H1 (cell line): Measurements from ENCODE around the gene AK6. TPM values are rescaled to one million over a fixed set of nuclear protein-coding genes. Genes with fewer than 3 reads are reported as not detected.

ENCODE experiments used
- CTCF ChIA-PET: fragments of 300-600 bp; sonication (Branson Sonifier 250); formaldehyde crosslinking; loops from one replicate; lab custom pipeline; 2021; ENCODE audit not compliant: partially characterized antibody; lab: Charles Lee
- POLR2A ChIA-PET: fragments of 300-600 bp; sonication (Branson Sonifier 250); formaldehyde crosslinking; loops from one replicate; lab custom pipeline; 2021; ENCODE audit warnings: inconsistent platforms; ENCODE audit not compliant: partially characterized antibody; lab: Charles Lee
- DNase-seq, 2 experiments: peaks; one replicate each; pipeline versions ENCODE4 v3.0.0 to v3.0.0-alpha.2; 2010 to 2022; ENCODE audit warnings: low spot score in 2 of 2, low read depth in 1 of 2, mixed read lengths in 1 of 2
- FAIRE-seq: peaks from 2 replicates; lab custom pipeline; 2011; peaks lifted over from hg19 to GRCh38; lab: Jason Lieb, UNC
- H2AFZ ChIP-seq: 2 replicates; pipeline ENCODE4 v1.8.1; 2012; ENCODE audit warnings: low read length, inconsistent platforms
- H2AK5ac ChIP-seq: 2 replicates; pipeline ENCODE4 v1.6.1; 2013; ENCODE audit warnings: low read depth, low read length
- H2BK120ac ChIP-seq: replicated peaks from 2 replicates; pipeline ENCODE3; 2013; ENCODE audit warnings: low read depth, low read length, inconsistent platforms
- H2BK12ac ChIP-seq: 2 replicates; pipeline ENCODE4 v1.6.1; 2013; ENCODE audit warnings: low read depth, low read length
- H2BK15ac ChIP-seq: 2 replicates; pipeline ENCODE4 v1.6.1; 2013; ENCODE audit warnings: low read length
- H2BK20ac ChIP-seq: 2 replicates; pipeline ENCODE4 v1.6.1; 2013; ENCODE audit warnings: low read length
- H2BK5ac ChIP-seq: 2 replicates; pipeline ENCODE4 v1.6.1; 2013; ENCODE audit warnings: low read depth, low read length
- H3K14ac ChIP-seq: 2 replicates; pipeline ENCODE4 v1.6.1; 2013; ENCODE audit warnings: inconsistent platforms; ENCODE audit not compliant: insufficient read length
- H3K18ac ChIP-seq: 2 replicates; pipeline ENCODE4 v1.6.1; 2013; ENCODE audit warnings: low read length; ENCODE audit errors: extremely low read depth
- H3K23ac ChIP-seq: 2 replicates; pipeline ENCODE4 v1.6.1; 2013; ENCODE audit warnings: inconsistent platforms; ENCODE audit not compliant: insufficient read length
- H3K23me2 ChIP-seq: 2 replicates; pipeline ENCODE4 v1.6.1; 2013; ENCODE audit warnings: low read depth, low read length
- H3K27ac ChIP-seq: 2 replicates; pipeline ENCODE4 v1.6.1; 2011; ENCODE audit warnings: low read depth, low read length, inconsistent platforms
- H3K27me3 ChIP-seq, 4 experiments: replicated peaks in 1 of 4; 1 replicate in 1 of 4; 2 replicates in 3 of 4; pipeline versions ENCODE4 v1.6.1 to v1.8.1; 2011 to 2013; ENCODE audit warnings: low read length in 3 of 4, mild to moderate bottlenecking in 3 of 4, inconsistent platforms in 2 of 4, mixed read lengths in 2 of 4, moderate library complexity in 1 of 4; ENCODE audit not compliant: control insufficient read depth in 3 of 4, insufficient read depth in 3 of 4; ENCODE audit errors: extremely low read depth in 1 of 4
- H3K36me3 ChIP-seq, 4 experiments: 2 replicates each; pipeline versions ENCODE4 v1.6.1 to v1.8.1; 2011 to 2013; ENCODE audit warnings: mild to moderate bottlenecking in 4 of 4, low read length in 3 of 4, moderate library complexity in 2 of 4, control low read depth in 1 of 4, inconsistent platforms in 1 of 4; ENCODE audit not compliant: insufficient read depth in 4 of 4, control insufficient read depth in 2 of 4
- H3K4ac ChIP-seq: replicated peaks from 2 replicates; pipeline ENCODE3; 2013; ENCODE audit warnings: low read length, low read depth, mixed read lengths, inconsistent platforms; ENCODE audit not compliant: insufficient read length
- H3K4me1 ChIP-seq, 4 experiments: replicated peaks in 1 of 4; 1 replicate in 1 of 4; 2 replicates in 3 of 4; pipeline versions ENCODE4 v1.6.1 to v1.8.1; 2011 to 2013; ENCODE audit warnings: low read length in 3 of 4, inconsistent platforms in 2 of 4, mixed read lengths in 1 of 4; ENCODE audit not compliant: insufficient read depth in 4 of 4, control insufficient read depth in 3 of 4
- H3K4me2 ChIP-seq, 2 experiments: 2 replicates each; pipeline versions ENCODE4 v1.6.1 to v1.8.1; 2011 to 2013; ENCODE audit warnings: low read depth in 2 of 2, low read length in 2 of 2, control low read depth in 1 of 2, inconsistent platforms in 1 of 2, mild to moderate bottlenecking in 1 of 2; ENCODE audit not compliant: insufficient read depth in 1 of 2
- H3K4me3 ChIP-seq, 4 experiments: fragments of 200-600, 300-600 bp in 1 of 4; sonication (generic), shearing (Covaris generic), sonication (Bioruptor Twin) in 1 of 4; 2 replicates each; pipeline versions ENCODE4 v1.5.1 to v1.8.1; 2011 to 2016; ENCODE audit warnings: low read length in 4 of 4, low read depth in 3 of 4, control low read depth in 2 of 4, inconsistent platforms in 2 of 4, mild to moderate bottlenecking in 2 of 4, mixed read lengths in 1 of 4, moderate library complexity in 1 of 4; ENCODE audit not compliant: insufficient read depth in 2 of 4; ENCODE audit errors: extremely low read depth in 1 of 4
- H3K56ac ChIP-seq: replicated peaks from 2 replicates; pipeline ENCODE3; 2013; ENCODE audit warnings: low read depth, mild to moderate bottlenecking, mixed read lengths, low read length, inconsistent platforms; ENCODE audit not compliant: insufficient read length
- H3K79me1 ChIP-seq: 2 replicates; pipeline ENCODE4 v1.6.1; 2013; ENCODE audit warnings: low read depth, low read length, control low read depth
- H3K79me2 ChIP-seq, 2 experiments: 2 replicates each; pipeline versions ENCODE4 v1.6.1 to v1.8.1; 2012 to 2013; ENCODE audit warnings: low read length in 2 of 2, mild to moderate bottlenecking in 2 of 2, inconsistent platforms in 1 of 2; ENCODE audit not compliant: insufficient read depth in 2 of 2, control insufficient read depth in 1 of 2
- H3K9ac ChIP-seq, 4 experiments: replicated peaks in 1 of 4; 1 replicate in 1 of 4; 2 replicates in 3 of 4; pipeline versions ENCODE4 v1.6.1 to v1.8.1; 2011 to 2013; ENCODE audit warnings: low read depth in 3 of 4, low read length in 3 of 4, control low read depth in 2 of 4, mild to moderate bottlenecking in 2 of 4, moderate library complexity in 2 of 4, inconsistent platforms in 1 of 4; ENCODE audit errors: extremely low read depth in 1 of 4
- H3K9me3 ChIP-seq, 2 experiments: 2 replicates each; pipeline versions ENCODE4 v1.6.1 to v1.8.1; 2012 to 2013; ENCODE audit warnings: mild to moderate bottlenecking in 2 of 2, moderate library complexity in 2 of 2, control low read depth in 1 of 2, inconsistent platforms in 1 of 2, low read depth in 1 of 2, low read length in 1 of 2, mixed read lengths in 1 of 2; ENCODE audit not compliant: insufficient read depth in 2 of 2
- H4K20me1 ChIP-seq, 2 experiments: replicated peaks in 1 of 2; 2 replicates each; pipeline versions ENCODE3 to v1.8.1; 2011 to 2013; ENCODE audit warnings: inconsistent platforms in 2 of 2, low read length in 2 of 2, mild to moderate bottlenecking in 1 of 2; ENCODE audit not compliant: insufficient read depth in 2 of 2, control insufficient read depth in 1 of 2
- H4K5ac ChIP-seq: 2 replicates; pipeline ENCODE4 v1.6.1; 2013; ENCODE audit warnings: low read length, low read depth, mixed read lengths, inconsistent platforms; ENCODE audit not compliant: insufficient read length
- H4K8ac ChIP-seq: 2 replicates; pipeline ENCODE4 v1.8.0; 2013; ENCODE audit warnings: mild to moderate bottlenecking, moderate library complexity, low read length, inconsistent platforms; ENCODE audit not compliant: insufficient read depth; ENCODE audit errors: extremely low read depth
- H4K91ac ChIP-seq: replicated peaks from 2 replicates; pipeline ENCODE3; 2013; ENCODE audit warnings: low read length, mixed read lengths, inconsistent platforms; ENCODE audit not compliant: insufficient read length
- CBX8 ChIP-seq: fragments of 300-800, 300-1000 bp; sonication (generic); IDR thresholded peaks from 2 replicates; pipeline ENCODE4 v1.7.1; 2016; ENCODE audit warnings: low read depth, low read length, borderline replicate concordance
- CHD1 ChIP-seq: IDR thresholded peaks from 2 replicates; pipeline ENCODE4 v1.6.1; 2012; ENCODE audit warnings: low read depth, low read length, improper control_type of control experiment
- GTF2F1 ChIP-seq: IDR thresholded peaks from 2 replicates; pipeline ENCODE4 v1.6.1; 2012; ENCODE audit warnings: low read depth, low read length, improper control_type of control experiment, borderline replicate concordance
- JUND ChIP-seq: IDR thresholded peaks from 2 replicates; pipeline ENCODE4 v1.6.1; 2011; ENCODE audit warnings: mild to moderate bottlenecking, improper control_type of control experiment, low read length
- POLR2AphosphoS5 ChIP-seq: IDR thresholded peaks from 2 replicates; pipeline ENCODE4 v1.6.1; 2011; ENCODE audit warnings: low read depth, low read length
- SIX5 ChIP-seq: IDR thresholded peaks from 2 replicates; pipeline ENCODE4 v1.6.1; 2011; ENCODE audit warnings: mild to moderate bottlenecking, low read depth, low read length
- SUZ12 ChIP-seq: fragments of 200-600 bp; sonication (generic); IDR thresholded peaks from 2 replicates; pipeline ENCODE4 v1.6.1; 2012; ENCODE audit warnings: mild to moderate bottlenecking, inconsistent platforms, low read length, moderate library complexity, mixed read lengths
- TAF7 ChIP-seq: optimal IDR thresholded peaks from 2 replicates; pipeline ENCODE3; 2011; ENCODE audit warnings: low read depth, mild to moderate bottlenecking, inconsistent platforms, low read length, moderate library complexity, borderline replicate concordance
- WGBS, 2 experiments: shearing (Covaris generic) in 1 of 2; methylation state at CpG; one replicate each; pipeline versions ENCODE4 v1.1.6 to v1.1.7; 2013 to 2015; ENCODE audit warnings: low lambda C conversion rate in 2 of 2, mixed read lengths in 2 of 2, inconsistent platforms in 1 of 2, low coverage in 1 of 2, missing lambda C conversion rate in 1 of 2; ENCODE audit not compliant: insufficient replicate concordance in 2 of 2, insufficient coverage in 1 of 2, insufficient read length in 1 of 2; ENCODE audit errors: extremely low coverage in 1 of 2, missing lambda C conversion rate in 1 of 2; 5-methylcytosine and 5-hydroxymethylcytosine counted together
- long read RNA-seq, 2 experiments: library from RNA in 1 of 2; library from capped mRNA in 1 of 2; stranded (forward); transcript quantifications; one replicate each; pipeline ENCODE4 v2.0.0, GENCODE V29; 2021; ENCODE audit warnings: inconsistent platforms in 1 of 2
- polyA minus RNA-seq, 3 experiments: library from RNA; depleted of rRNA, polyadenylated mRNA; stranded (reverse); fragments of >200 nt; gene quantifications; 1 replicate in 2 of 3; 2 replicates in 1 of 3; pipeline ENCODE4 v1.2.3, GENCODE V29; 2011
- polyA plus RNA-seq, 7 experiments: library from polyadenylated mRNA; depleted of rRNA in 3 of 7; stranded (reverse) in 5 of 7; unstranded in 2 of 7; fragments of >200 nt in 5 of 7; fragments of 200-250 nt in 2 of 7; gene quantifications; 1 replicate in 5 of 7; 2 replicates in 1 of 7; 4 replicates in 1 of 7; pipeline versions ENCODE4 v1.2.1 to v1.2.3, GENCODE V29; 2011 to 2013; ENCODE audit warnings: missing spikeins in 2 of 7, mixed read lengths in 2 of 7
- total RNA-seq: library from RNA; stranded (reverse); fragmentation: NEBNext Ultra II Directional; extraction: Animal tissue kit (Norgen Biotek cat#: 25700); gene quantifications from 2 replicates; pipeline ENCODE4 v1.2.1, GENCODE V29; 2021

Gene AK6
- total RNA-seq (44.2 and 51.2 TPM in 2 replicates), polyA plus RNA-seq (2011; rRNA removed) (10.2 and 22.5 TPM in 2 replicates), polyA minus RNA-seq (2011; rRNA and poly(A)+ RNA removed) (7.6 and 9.6 TPM in 2 replicates)
- 34.8 TPM for polyA plus RNA-seq (2011; cell fraction: cytosol; rRNA removed)
- polyA plus RNA-seq (2011; cell fraction: nucleus; rRNA removed) = 5.8 TPM
- polyA plus RNA-seq (2012, experiment 1 of 2) = 32.7 to 79.2 TPM (median 42.3 TPM) in 4 replicates
- polyA plus RNA-seq (2012, experiment 2 of 2) = 12.0 TPM
- polyA plus RNA-seq (2013, experiment 1 of 2) = 48.3 TPM
- 46.7 TPM for polyA plus RNA-seq (2013, experiment 2 of 2)
- polyA minus RNA-seq (2011; cell fraction: cytosol; rRNA and poly(A)+ RNA removed) = 11.7 TPM
- polyA minus RNA-seq (2011; cell fraction: nucleus; rRNA and poly(A)+ RNA removed) = 13.4 TPM
- long read RNA-seq, experiment 1, transcript AK6-202 (5 exons, 1,648 nt) = major isoform, 22 of 91 reads
- long read RNA-seq, experiment 1, partial matches to known transcripts = 22 of 91 reads
- long read RNA-seq, experiment 1, other reads (novel, unspliced or antisense) = 44 of 91 reads
- long read RNA-seq, experiment 2, transcript AK6-202 (5 exons, 1,648 nt) = major isoform, 70 of 88 reads
- long read RNA-seq, experiment 2, partial matches to known transcripts = 0 of 88 reads
- long read RNA-seq, experiment 2, other reads (novel, unspliced or antisense) = 15 of 88 reads

DNA sequence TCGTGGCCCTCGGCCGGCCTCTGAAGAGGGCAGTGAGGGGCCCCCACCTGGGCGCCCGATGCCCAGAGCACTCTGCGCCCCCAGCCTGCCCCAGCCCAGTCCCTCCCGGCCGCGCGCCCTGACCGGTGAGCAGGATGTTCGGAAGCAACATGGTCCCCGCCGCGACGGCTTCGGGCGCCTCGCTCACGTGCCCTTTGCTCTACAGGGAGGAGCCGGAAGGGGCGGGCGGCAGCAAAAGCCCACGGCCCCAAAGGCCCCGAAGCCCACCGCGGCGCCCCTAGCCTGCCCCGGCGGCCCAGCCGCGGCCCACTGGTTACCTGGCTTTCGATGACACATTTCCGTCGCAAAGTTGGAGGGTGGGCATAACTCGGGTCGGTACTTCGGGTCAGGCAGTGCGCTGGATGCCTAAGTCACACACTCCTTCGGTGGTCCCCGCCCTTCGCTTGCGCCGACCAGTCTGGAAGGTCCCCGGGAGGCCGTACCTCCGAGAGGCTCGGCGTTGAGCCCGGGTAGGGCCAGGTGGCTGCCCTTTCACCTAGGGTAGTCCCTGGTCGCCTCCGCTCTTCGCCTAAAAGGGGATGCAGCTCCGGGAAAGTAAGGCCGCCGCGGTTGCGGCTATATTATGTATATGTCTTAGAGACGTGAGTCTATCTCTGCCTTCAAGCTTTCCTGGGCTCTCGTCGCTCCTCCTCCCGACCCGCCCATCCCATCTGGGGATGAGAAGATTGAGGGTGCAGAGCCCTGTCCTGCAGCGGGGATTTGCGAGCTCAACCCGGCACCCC is at the start of gene AK6, which contains the start of the genes RAD17 and TAF9:
Gene AK6 (minus strand): TSS at position 181 of the 782 bp plus-strand sequence. CDS start 30 bp downstream, at position 151.
Gene RAD17 (plus strand): TSS at position 479 of the 782 bp plus-strand sequence. CDS start 2,391 bp downstream, outside the sequence.
Gene TAF9 (minus strand): TSS at position 181 of the 782 bp plus-strand sequence. CDS start 3,783 bp downstream, outside the sequence.
- ChIA-PET CTCF (interaction anchor here (1.3 kb wide), 1 partner anchor 104 kb away, joined by 3 read pairs; no protein-coding TSS in a partner anchor), POLR2A (interaction anchor here (0.7 to 1.3 kb wide), 8 partner anchors 30 to 276 kb away, joined by 3 to 5 read pairs (median 4); partner anchors contain the start of genes MARVELD2 and SLC30A5)
- TF ChIP-seq SUZ12 (no peak), CHD1 (no peak), CBX8 (no peak), POLR2AphosphoS5 (peak; percentile 91), TAF7 (peak; percentile 62), GTF2F1 (peak; percentile 12; the same call in 1 of the 2 replicates), JUND (peak; percentile 50; the same call in 1 of the 2 replicates), SIX5 (no peak)

More for the DNA sequence above, at the start of gene AK6, which contains the start of the genes RAD17 and TAF9:
- Histone ChIP-seq H3K27ac (peak within 1 kb of the TSS; percentile 99), H3K23me2 (no peaks in the 10 kb centered on the region; the same call in 1 of the 2 replicates), H3K9ac (peak within 1 kb of the TSS; percentile 95 to 98 (median 98)), H3K14ac (no peak within 1 kb of the TSS), H4K5ac (peak within 1 kb of the TSS; percentile 99), H3K79me1 (0 out of 2 replicates have a peak, but pooled peaks cover 2% of the 10 kb centered on the region), H3K36me3 (peaks cover 3 to 29% (median 13%) of the 10 kb centered on the region in 4 experiments; a peak in 7 of 8 replicates), H2BK120ac (peak within 1 kb of the TSS; percentile 79), H3K4me1 (peaks cover 0 to 5% (median 0%) of the 10 kb centered on the region in 4 experiments; a peak in 1 of 7 replicates), H4K8ac (peak within 1 kb of the TSS; percentile 100), H3K27me3 (no peaks in the 10 kb centered on the region), H2BK12ac (peak within 1 kb of the TSS; percentile 60; the same call in 1 of the 2 replicates), H3K4ac (no peak within 1 kb of the TSS), H3K4me3 (peak within 1 kb of the TSS; percentile 83 to 95 (median 88)), H3K4me2 (peak within 1 kb of the TSS; percentile 51 to 69), H3K79me2 (peaks cover 16 to 67% of the 10 kb centered on the region in 2 experiments), H3K23ac (no peak within 1 kb of the TSS), H2BK20ac (no peak within 1 kb of the TSS), H2BK5ac (peak within 1 kb of the TSS; percentile 95), H2BK15ac (no peak within 1 kb of the TSS; the same call in 1 of the 2 replicates), H2AK5ac (no peak within 1 kb of the TSS), H3K18ac (peak within 1 kb of the TSS; percentile 68), H3K56ac (peak within 1 kb of the TSS; percentile 89), H4K20me1 (peaks cover 0 to 2% of the 10 kb centered on the region in 2 experiments), H4K91ac (peak within 1 kb of the TSS; percentile 79), H3K9me3 (no peaks in the 10 kb centered on the region), H2AFZ (peak within 1 kb of the TSS; percentile 76; the same call in 1 of the 2 replicates)
- WGBS, 2 experiments = 2% methylated on average over 63 of the region's 66 CpGs; no CpG with 5 or more reads in 1 of the 2 experiments
- peak; percentile 19 for FAIRE-seq
- DNase-seq = peak; percentile 81 to 95
